ENCODE measurements around the gene BCDIN3D.
"Not testable (repeated sequence)": the region's sequence is repeated elsewhere in the genome, so short reads cannot be mapped to it uniquely, and the experiment has no call there.

BCDIN3D gene, protein sequence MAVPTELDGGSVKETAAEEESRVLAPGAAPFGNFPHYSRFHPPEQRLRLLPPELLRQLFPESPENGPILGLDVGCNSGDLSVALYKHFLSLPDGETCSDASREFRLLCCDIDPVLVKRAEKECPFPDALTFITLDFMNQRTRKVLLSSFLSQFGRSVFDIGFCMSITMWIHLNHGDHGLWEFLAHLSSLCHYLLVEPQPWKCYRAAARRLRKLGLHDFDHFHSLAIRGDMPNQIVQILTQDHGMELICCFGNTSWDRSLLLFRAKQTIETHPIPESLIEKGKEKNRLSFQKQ

DNA sequence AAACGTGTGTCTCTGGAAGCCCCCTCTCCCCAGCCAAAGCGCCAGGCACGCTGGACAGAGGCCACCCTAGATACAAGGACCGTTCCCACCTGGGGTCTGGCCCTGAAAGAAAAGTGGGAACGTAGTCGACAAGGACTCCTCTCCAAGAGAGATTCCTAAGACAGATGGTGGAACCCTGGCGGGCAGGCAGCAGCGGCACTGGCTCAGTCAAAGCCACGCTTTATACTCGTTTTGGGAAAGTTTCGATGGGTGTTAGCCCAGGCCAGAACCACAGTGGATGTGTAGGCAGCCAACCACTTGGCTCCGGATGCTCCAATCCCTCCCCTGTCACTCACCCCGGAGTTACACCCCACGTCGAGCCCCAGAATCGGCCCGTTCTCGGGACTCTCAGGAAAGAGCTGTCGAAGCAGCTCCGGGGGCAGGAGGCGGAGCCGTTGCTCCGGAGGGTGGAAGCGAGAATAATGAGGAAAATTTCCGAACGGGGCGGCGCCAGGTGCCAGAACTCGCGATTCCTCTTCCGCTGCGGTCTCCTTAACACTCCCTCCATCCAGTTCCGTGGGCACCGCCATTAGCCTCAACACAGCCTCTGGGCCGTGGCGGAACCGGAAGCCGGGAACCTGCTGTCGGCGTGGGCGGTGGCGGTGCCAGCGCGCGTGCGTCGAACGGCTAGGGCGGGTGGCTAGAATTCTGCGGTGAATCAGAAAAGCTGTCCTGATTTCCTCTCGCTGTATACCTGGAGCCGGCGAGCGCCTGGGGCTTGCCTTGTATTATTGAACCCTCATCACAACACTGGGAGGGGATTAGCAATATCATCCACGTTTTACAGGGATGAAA, at the start of gene BCDIN3D:
Gene BCDIN3D (minus strand): TSS at position 588 of the 834 bp plus-strand sequence. CDS start 19 bp downstream, at position 569.
- peak; percentile 42 for DNase-seq

DNA sequence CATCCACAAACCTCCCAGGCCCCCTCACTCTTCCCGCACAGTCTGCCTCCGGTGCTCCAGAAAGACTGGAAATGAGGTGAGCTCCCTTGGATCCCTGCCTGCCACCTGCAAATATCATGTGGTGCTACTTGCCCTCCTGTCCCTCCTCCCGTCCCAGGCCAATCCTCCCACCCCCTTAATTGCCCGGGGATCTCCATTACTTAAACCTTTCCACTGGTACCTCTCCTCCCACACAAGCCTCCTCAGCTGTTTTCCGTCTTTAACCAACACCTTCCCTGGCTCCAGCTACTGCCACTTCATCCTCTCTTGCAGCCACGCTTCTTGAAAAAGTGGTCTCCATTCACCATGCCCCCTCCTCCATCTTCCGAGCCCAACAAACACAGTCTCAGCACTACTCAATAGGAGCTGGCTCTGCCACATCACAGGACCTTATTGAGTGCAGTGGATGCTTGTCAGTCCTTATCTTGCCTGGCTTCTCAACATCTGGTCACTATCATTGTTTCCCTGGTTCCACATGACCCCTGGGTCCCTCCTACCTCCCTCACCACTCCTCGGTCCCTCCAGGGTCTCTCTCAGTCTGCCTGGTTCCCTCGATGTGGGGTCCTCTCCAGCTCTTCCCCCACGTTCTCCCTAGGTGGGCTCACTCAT, 49.3 kb upstream of the BCDIN3D start:
- no peak for DNase-seq

GRCh38 chr12:49891476-49891875, 48.6 kb upstream of the BCDIN3D start:
- DNase-seq: no peak

GRCh38 chr12:49891012-49891411, 48.1 kb upstream of the BCDIN3D start:
- DNase-seq: no peak

DNA sequence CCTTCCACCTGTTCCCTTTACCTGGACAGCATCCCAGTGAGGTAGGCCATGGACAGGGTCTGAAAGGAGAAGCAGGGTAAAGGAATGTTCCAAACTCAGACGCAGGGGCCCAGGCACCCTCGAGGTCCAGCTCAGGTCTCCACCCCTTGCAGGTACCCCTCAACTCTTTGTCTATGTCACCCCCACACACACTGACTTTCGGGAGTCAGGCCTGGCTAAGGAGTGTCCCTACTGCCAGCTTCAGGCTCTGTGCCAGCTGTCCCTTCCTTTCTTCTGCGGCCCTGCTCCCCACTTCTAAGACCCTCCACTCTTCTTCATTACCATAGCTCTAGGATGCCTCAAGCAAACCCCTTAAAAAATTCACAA, 47.2 kb upstream of the BCDIN3D start:
- DNase-seq: no peak

DNA sequence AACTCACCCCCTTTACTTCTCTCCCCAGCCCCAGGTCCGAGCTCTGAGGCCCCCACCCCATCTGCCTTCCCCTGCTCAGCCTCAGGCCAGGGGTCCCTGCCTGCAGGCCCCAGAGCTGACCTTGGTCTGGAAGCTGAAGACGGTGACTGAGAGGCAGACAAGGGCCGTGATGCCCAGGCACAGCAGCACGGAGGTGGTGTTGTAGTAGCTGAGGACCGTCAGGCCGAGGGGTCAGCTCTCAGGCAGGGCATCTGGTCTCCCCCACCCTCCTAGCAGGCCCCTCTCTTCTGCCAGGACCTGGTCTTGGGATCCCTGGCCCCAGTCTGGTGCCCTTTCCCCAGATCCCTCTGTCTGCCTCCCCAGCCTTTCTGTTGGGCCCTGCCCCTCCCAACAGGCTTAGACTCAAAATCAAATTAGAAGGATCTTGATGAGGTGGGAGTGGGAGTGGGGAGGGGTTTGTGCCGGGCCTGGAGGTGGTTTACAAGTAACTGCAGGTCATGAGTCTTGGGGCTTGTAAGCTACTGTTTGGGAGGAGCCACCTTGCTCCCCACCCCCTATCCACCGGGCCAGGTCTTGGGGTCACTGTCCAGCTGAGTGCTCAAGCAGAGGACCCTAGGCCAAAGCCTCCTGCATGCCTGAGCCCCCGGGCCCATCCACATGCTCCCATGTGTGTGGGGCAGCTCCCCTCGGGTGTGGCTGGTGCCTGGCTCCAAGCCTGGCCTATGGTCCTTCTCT, 46.6 kb upstream of the BCDIN3D start:
- DNase-seq: no peak

GRCh38 chr12:49888461-49889151, 45.7 kb upstream of the BCDIN3D start:
- DNase-seq: no peak

GRCh38 chr12:49887536-49888401, 44.9 kb upstream of the BCDIN3D start:
- DNase-seq: no peak

GRCh38 chr12:49887091-49887490, 44.2 kb upstream of the BCDIN3D start:
- DNase-seq: no peak

DNA sequence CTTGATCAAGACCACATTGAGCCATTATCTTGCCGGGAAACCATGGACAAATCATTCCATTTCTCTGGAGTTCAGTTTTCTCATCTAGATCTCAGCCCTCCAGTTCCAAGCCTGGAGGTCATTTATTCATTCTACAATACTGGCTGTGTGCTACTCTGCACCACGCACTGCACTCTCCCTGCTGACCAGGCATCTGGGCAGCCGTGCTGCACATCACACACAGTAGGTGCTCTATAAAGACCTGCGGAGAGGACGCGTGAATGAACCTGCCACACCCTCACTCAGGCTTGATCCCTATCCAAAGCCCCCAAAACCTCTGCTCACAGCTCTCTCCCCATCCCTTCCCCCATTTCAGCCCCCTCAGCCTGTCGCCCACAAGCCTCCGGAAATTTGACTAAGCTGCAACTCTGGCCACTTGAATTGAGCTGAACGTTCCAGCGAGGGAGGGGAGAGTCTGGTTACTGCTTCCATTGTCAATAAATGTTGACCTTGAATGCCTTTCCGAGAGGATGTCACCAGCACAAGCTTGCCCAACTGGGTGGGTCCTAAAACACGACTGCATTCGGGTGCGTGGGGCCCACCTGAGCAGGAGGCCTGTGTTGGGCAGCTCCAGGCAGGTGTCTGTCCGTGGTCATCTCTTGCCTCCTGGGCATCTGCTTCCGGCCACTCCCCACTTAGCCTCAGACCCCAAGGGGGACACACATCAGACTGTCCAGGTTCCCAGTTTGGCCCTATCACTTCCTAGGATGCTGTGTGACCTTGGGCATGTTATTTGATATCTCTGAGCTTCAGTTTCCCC, 43.0 kb upstream of the BCDIN3D start:
- DNase-seq: no peak

- DNase-seq: no peak
Observed at GRCh38 chr12:49885118-49885517, 42.2 kb upstream of the BCDIN3D start.

DNA sequence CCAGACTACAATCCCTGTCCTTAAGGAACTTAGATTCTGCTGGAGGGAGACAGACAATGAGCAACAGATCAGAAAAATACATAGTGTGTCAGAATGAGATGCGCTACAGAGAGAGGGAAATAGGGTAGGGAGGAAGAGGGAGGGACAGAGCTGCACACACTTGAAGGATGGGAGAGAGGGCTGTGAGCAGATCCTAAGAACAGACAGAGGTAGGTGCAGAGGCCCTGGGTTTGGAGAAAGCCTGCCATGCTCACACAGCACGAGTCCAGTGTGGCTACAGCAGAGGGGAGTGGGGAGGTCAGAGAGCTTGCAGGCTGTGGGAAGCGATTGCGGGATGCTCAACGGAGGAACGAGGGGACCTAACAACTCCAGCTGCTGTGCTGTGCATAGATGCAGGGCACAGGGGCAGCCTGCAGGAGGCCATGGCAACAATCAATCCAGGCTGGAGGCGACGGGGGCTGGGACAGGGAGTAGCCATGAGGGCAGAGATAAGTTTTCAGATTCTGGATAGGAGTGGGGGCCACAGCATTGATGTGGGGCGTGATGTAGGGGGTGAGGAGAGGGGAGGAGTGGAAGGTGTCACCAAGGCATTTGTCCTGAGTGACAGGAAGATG, 40.1 kb upstream of the BCDIN3D start:
- no peak for DNase-seq

GRCh38 chr12:49882248-49882850, 39.4 kb upstream of the BCDIN3D start:
- no peak for DNase-seq

DNA sequence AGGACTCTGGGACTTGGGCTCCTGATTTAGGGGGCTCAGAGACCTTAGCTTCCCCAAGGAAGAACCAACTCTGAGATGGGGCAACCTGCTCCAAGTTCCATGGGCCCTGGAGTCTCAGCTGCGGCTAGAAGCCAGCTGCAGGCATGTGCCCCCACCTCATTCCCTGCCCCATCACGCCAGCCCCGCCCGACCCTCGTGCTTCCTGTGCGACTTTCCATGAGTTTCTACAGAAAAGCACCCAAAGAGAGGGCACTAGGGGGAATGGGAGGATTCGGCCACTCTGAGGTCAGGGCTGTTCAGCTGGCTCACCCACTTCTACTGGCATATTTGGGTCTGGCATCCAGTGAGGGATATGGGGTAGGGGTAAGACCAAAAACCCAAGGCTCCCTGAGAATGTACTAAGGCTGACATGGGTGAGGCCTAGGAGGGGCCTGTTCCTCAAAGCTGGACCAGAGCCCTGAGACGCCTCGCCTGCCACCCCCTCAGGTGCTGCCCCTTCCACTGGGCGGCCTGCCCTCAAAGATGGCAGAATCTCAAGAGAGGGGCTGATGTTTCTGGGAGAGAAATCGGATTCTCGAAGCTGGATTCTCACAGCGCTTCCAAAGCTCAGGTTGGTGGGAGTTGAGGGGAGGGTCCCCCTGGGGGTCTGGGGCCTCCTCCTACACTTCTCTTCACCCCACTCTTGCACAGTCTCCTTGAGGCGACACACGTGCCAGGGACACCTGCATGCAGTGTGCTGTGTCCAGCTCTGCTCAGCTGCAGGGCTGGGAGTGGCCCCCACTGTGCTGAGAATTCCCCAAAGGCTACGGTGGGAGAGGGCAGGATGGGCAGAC, 38.7 kb upstream of the BCDIN3D start:
- no peak for DNase-seq

GRCh38 chr12:49880756-49881414, 38.0 kb upstream of the BCDIN3D start:
- DNase-seq: no peak

GRCh38 chr12:49879065-49879464, 36.2 kb upstream of the BCDIN3D start:
- not testable (repeated sequence) for DNase-seq

DNA sequence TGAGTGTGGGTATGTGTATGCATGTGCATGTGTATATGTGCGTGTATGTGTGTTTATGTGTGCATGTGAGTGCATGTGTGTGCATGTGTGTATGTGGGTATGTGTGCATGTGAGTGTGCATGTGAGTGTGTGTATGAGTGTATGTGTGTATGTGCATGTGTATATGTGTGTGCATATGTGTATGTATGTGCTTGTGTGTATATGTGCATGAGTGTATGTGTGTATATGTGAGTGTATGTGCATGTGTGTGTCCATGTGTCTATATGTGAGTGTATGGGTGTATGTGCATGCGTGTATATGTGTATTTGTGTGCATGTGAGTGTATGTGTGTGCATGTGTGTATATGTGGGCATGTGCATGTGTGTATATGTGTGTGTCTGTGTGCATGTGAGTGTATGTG, 35.1 kb upstream of the BCDIN3D start:
- no peak for DNase-seq

- no peak for DNase-seq
Observed at GRCh38 chr12:49877066-49877465, 34.2 kb upstream of the BCDIN3D start.

All from NCI-H1436 treated with DMSO at 0.1 percent for 48 hours (cell line).